ENCODE results near the gene CLUH. TPM values are rescaled to one million over a fixed set of nuclear protein-coding genes. Genes with fewer than 3 reads are reported as not detected.
A peak's percentile ranks its signal among the peaks of the same experiment; 100 is the strongest.

The CLUH gene
- total RNA-seq, 2 donors from 2014 or later, result 55.5 to 61.8 TPM

DNA sequence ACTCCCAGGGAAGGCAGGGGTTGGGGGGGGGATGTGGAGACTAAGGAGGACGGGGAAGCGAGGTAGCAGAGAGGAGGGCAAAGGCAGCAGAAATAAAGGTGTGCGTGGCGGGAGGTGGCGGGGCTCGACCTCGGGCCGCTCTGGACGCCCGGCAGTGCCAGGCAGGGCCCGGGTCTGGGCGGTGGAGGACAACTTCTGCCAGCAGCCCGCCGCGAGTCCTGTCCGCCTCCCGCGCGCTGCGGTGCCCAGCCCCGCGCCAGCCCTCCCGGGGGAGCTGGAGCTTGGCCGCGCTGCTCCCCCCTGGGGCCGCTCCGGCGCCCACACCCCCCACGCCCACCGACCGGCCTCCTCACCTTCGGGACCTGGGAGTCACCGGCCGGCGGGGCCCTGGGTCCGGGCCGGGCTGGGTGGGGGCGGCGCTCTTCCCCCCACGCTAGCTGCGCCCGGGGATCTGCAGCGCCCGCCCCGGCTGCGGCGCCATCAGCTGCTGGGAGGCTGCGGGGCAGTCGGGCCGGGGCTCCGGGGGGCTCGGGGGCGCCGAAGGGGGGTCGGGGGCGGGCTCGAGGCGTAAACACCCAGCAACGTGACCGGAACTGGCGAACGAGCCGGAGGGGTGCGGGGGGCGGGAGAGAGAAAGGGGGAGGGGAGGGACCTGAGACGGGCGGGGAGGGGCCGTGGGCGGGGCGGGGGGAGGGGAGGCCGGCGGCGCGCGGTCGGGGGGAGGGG lies 37.7 kb upstream of the CLUH start, which contains the start of gene CCDC92B:
TSS of gene CCDC92B (minus strand) at position 595 of the 726 bp plus-strand sequence. CDS start 14,507 bp downstream, outside the sequence.
- TF ChIP-seq, protein P1, sequence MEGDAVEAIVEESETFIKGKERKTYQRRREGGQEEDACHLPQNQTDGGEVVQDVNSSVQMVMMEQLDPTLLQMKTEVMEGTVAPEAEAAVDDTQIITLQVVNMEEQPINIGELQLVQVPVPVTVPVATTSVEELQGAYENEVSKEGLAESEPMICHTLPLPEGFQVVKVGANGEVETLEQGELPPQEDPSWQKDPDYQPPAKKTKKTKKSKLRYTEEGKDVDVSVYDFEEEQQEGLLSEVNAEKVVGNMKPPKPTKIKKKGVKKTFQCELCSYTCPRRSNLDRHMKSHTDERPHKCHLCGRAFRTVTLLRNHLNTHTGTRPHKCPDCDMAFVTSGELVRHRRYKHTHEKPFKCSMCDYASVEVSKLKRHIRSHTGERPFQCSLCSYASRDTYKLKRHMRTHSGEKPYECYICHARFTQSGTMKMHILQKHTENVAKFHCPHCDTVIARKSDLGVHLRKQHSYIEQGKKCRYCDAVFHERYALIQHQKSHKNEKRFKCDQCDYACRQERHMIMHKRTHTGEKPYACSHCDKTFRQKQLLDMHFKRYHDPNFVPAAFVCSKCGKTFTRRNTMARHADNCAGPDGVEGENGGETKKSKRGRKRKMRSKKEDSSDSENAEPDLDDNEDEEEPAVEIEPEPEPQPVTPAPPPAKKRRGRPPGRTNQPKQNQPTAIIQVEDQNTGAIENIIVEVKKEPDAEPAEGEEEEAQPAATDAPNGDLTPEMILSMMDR (conservative IDR thresholded peaks at IDR 0.05), result no peak
- H3K4me3 ChIP-seq (ENCODE audit: low read length), result peak within 1 kb of the TSS; percentile 58
- H3K9me3 ChIP-seq (ENCODE audit: control insufficient read depth, low read length), result no peaks in the 10 kb centered on the region
- H3K9me3 Mint-ChIP-seq, result no peaks in the 10 kb centered on the region
- no peaks in the 10 kb centered on the region for H3K4me1 Mint-ChIP-seq
- no peak within 1 kb of the TSS for H3K27ac Mint-ChIP-seq
- no peaks in the 10 kb centered on the region for H3K36me3 ChIP-seq (ENCODE audit: control insufficient read depth, insufficient read depth, low read length)
- H3K27me3 ChIP-seq (ENCODE audit: control insufficient read depth, insufficient read depth, low read length, poor library complexity, severe bottlenecking), result peaks cover 23% of the 10 kb centered on the region
- DNase-seq, result peak; percentile 74
- peaks cover 38% of the 10 kb centered on the region for H3K27me3 Mint-ChIP-seq (ENCODE audit: insufficient read depth)
- no peaks in the 10 kb centered on the region for H3K36me3 Mint-ChIP-seq (ENCODE audit: low read depth)
- WGBS, 2 experiments (ENCODE audit: insufficient coverage in 1 of 2, insufficient read length in 1 of 2), result 3% methylated on average over 58 of the region's 76 CpGs; no CpG with 5 or more reads in 1 of the 2 experiments
- H3K27ac ChIP-seq (ENCODE audit: low read depth, low read length), result no peak within 1 kb of the TSS
- H3K4me1 ChIP-seq (ENCODE audit: control insufficient read depth, insufficient read depth, low read length), result no peaks in the 10 kb centered on the region
- no peak within 1 kb of the TSS for H3K9ac ChIP-seq (ENCODE audit: extremely low read depth, low read length, poor library complexity, severe bottlenecking)
- peak within 1 kb of the TSS; percentile 57 for H3K4me3 Mint-ChIP-seq

DNA sequence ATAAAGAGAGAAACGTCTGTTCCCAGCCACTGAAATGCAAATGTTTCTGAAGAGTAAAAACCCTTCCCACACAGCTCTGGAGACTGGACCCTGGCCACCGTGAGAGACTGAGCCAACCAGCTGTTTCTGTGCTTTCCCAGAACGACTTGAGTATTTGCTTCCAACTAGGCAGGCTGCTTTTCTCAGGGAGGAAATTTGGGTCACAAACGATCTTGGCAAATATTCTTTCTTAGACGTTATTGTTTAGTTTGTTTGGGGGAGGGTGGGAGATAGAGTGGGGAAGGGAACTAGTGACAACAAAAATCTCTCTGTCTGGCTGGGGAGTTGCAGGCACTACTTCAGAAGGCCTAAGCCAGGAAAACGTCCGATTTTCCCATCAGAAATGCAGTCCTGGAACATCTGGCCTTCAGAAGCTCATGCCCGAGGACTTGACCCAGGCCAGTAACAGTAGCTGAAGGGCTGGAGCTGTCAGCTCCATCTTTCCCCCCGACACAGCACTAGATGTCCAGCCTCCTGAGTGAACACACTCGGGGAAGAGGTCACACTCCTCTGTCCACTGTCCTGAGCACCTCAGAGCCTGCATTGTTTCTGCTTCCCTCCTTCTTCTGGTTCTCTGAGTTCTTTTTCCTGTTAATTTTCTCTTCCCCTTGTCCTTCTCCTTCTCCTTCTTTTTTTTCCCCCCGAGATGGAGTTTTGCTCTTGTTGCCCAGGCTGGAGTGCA lies 33.9 kb upstream of the CLUH start:
- Histone ChIP-seq H3K27me3 (ENCODE audit: control insufficient read depth, insufficient read depth, low read length, poor library complexity, severe bottlenecking) (peaks cover 18% of the 10 kb centered on the region), H3K36me3 (ENCODE audit: control insufficient read depth, insufficient read depth, low read length) (no peaks in the 10 kb centered on the region), H3K4me3 (ENCODE audit: low read length) (no peak overlapping the region), H3K27ac (ENCODE audit: low read depth, low read length) (no peak overlapping the region), H3K9me3 (ENCODE audit: control insufficient read depth, low read length) (no peaks in the 10 kb centered on the region), H3K9ac (ENCODE audit: extremely low read depth, low read length, poor library complexity, severe bottlenecking) (no peak overlapping the region), H3K4me1 (ENCODE audit: control insufficient read depth, insufficient read depth, low read length) (no peaks in the 10 kb centered on the region)
- H3K4me1 Mint-ChIP-seq, result no peaks in the 10 kb centered on the region
- H3K9me3 Mint-ChIP-seq, result no peaks in the 10 kb centered on the region
- no peak for DNase-seq
- H3K36me3 Mint-ChIP-seq (ENCODE audit: low read depth), result peaks cover 3% of the 10 kb centered on the region
- no peak overlapping the region for H3K4me3 Mint-ChIP-seq
- TF ChIP-seq, protein P1 (conservative IDR thresholded peaks at IDR 0.05), result no peak
- peaks cover 21% of the 10 kb centered on the region for H3K27me3 Mint-ChIP-seq (ENCODE audit: insufficient read depth)
- H3K27ac Mint-ChIP-seq, result no peak overlapping the region
- 75 to 85% methylated on average over 5 to 11 of the region's 11 CpGs for WGBS, 2 experiments (ENCODE audit: insufficient coverage in 1 of 2, insufficient read length in 1 of 2)

DNA sequence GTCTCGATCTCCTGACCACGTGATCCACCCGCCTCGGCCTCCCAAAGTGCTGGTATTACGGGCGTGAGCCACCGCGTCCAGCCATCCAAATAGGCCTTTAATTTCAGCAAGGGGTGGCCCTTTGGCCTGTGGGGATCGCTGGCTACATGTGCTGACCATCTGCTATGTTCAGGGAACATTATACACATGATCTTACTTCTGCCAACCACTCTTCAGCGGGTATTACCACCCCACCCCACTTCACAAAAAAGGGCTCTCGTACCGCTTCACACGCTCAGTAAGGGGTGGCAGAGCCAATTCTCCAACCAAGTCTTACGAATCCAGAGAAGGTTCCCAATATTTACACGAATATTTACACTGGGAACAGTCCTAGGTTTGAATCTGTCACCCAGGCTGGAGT lies 26.1 kb upstream of the CLUH start:
- Mint-ChIP-seq H3K27me3 (ENCODE audit: insufficient read depth) (no peaks in the 10 kb centered on the region), H3K4me1 (peaks cover 4% of the 10 kb centered on the region), H3K36me3 (ENCODE audit: low read depth) (peaks cover 8% of the 10 kb centered on the region), H3K4me3 (no peak overlapping the region), H3K9me3 (no peaks in the 10 kb centered on the region), H3K27ac (no peak overlapping the region)
- no peaks in the 10 kb centered on the region for H3K9me3 ChIP-seq (ENCODE audit: control insufficient read depth, low read length)
- TF ChIP-seq, protein P1 (conservative IDR thresholded peaks at IDR 0.05), result no peak
- no peaks in the 10 kb centered on the region for H3K36me3 ChIP-seq (ENCODE audit: control insufficient read depth, insufficient read depth, low read length)
- no peak overlapping the region for H3K9ac ChIP-seq (ENCODE audit: extremely low read depth, low read length, poor library complexity, severe bottlenecking)
- no peak for DNase-seq
- no peaks in the 10 kb centered on the region for H3K4me1 ChIP-seq (ENCODE audit: control insufficient read depth, insufficient read depth, low read length)
- no peak overlapping the region for H3K27ac ChIP-seq (ENCODE audit: low read depth, low read length)
- 95 to 96% methylated on average over 14 to 15 of the region's 15 CpGs for WGBS, 2 experiments (ENCODE audit: insufficient coverage in 1 of 2, insufficient read length in 1 of 2)
- no peaks in the 10 kb centered on the region for H3K27me3 ChIP-seq (ENCODE audit: control insufficient read depth, insufficient read depth, low read length, poor library complexity, severe bottlenecking)
- no peak overlapping the region for H3K4me3 ChIP-seq (ENCODE audit: low read length)

All from endodermal cell (in vitro differentiated cells).